Occipital lobe (tissue), 2 donors: ENCODE measurements around the gene RNF39. TPM values are rescaled to one million over a fixed set of nuclear protein-coding genes. Genes with fewer than 3 reads are reported as not detected.

Experiments
- small RNA-seq: library from RNA; depleted of rRNA; stranded (forward); fragments of <200 nt; gene quantifications from one replicate; pipeline ENCODE3, GENCODE V24; 2014
- total RNA-seq: library from RNA; depleted of rRNA; stranded (reverse); fragments of >200 nt; gene quantifications from one replicate; pipeline ENCODE4 v1.2.3, GENCODE V29; 2014

The RNF39 gene
- total RNA-seq, 1 donor from 2014 or later: not detected

Small RNAs within 50 kb of the gene (small RNA-seq; reads per million reads assigned to genes)
- gene RF02218: not detected
- not detected for gene RF02219
- gene RF02220: not detected

Other genes starting within 250 kb of the RNF39 start
- not detected for gene HLA-G, start 247.9 kb downstream of the RNF39 start, total RNA-seq
- 46.6 TPM for gene HLA-A, start 133.2 kb downstream of the RNF39 start, total RNA-seq
- gene POLR1H, start 14.5 kb downstream of the RNF39 start, total RNA-seq: 13.9 TPM
- 15.8 TPM for gene PPP1R11, start 8.6 kb downstream of the RNF39 start, total RNA-seq
- gene TRIM31, start 37.3 kb upstream of the RNF39 start, total RNA-seq: not detected
- gene TRIM40, start 60.4 kb upstream of the RNF39 start, total RNA-seq: not detected
- gene TRIM10, start 85.4 kb upstream of the RNF39 start, total RNA-seq: 0.31 TPM
- not detected for gene TRIM15, start 87.8 kb upstream of the RNF39 start, total RNA-seq
- gene TRIM26, start 137.6 kb upstream of the RNF39 start, total RNA-seq: 12.8 TPM